Fibroblast of villous mesenchyme (primary cell): ENCODE data around the gene TTC13. TPM values are rescaled to one million over a fixed set of nuclear protein-coding genes. Genes with fewer than 3 reads are reported as not detected.
"Not testable (repeated sequence)": the region's sequence is repeated elsewhere in the genome, so short reads cannot be mapped to it uniquely, and the experiment has no call there.

Experiments
- DNase-seq: peaks from one replicate; pipeline ENCODE4 v3.0.0-alpha.2; 2010; ENCODE audit warnings: low read depth
- H3K4me3 ChIP-seq: 2 replicates; pipeline ENCODE4 v1.5.1; 2011; ENCODE audit warnings: low read depth, mild to moderate bottlenecking, low read length
- total RNA-seq: library from RNA; depleted of rRNA; stranded (reverse); fragments of >200 nt; gene quantifications from 2 replicates; pipeline ENCODE4 v1.2.3, GENCODE V29; 2012
- TF ChIP-seq, protein P1 (sequence below): IDR thresholded peaks from 2 replicates; pipeline ENCODE4 v1.5.1; 2012; ENCODE audit warnings: low read depth, mild to moderate bottlenecking, low read length; ENCODE audit not compliant: insufficient read depth

Gene TTC13
- total RNA-seq, 1 donor: 18.6 TPM

GRCh38 chr1:230987448-230987847 lies 8.8 kb upstream of the TTC13 start:
- no peak for DNase-seq
- TF ChIP-seq, protein P1, sequence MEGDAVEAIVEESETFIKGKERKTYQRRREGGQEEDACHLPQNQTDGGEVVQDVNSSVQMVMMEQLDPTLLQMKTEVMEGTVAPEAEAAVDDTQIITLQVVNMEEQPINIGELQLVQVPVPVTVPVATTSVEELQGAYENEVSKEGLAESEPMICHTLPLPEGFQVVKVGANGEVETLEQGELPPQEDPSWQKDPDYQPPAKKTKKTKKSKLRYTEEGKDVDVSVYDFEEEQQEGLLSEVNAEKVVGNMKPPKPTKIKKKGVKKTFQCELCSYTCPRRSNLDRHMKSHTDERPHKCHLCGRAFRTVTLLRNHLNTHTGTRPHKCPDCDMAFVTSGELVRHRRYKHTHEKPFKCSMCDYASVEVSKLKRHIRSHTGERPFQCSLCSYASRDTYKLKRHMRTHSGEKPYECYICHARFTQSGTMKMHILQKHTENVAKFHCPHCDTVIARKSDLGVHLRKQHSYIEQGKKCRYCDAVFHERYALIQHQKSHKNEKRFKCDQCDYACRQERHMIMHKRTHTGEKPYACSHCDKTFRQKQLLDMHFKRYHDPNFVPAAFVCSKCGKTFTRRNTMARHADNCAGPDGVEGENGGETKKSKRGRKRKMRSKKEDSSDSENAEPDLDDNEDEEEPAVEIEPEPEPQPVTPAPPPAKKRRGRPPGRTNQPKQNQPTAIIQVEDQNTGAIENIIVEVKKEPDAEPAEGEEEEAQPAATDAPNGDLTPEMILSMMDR: no peak
- no peak overlapping the region for H3K4me3 ChIP-seq

- H3K4me3 ChIP-seq: no peak overlapping the region
- TF ChIP-seq, protein P1: no peak
- peak; percentile 47 for DNase-seq
Measured at GRCh38 chr1:230986976-230987375, 8.3 kb upstream of the TTC13 start.

- H3K4me3 ChIP-seq: no peak overlapping the region
- TF ChIP-seq, protein P1: no peak
- DNase-seq: no peak
Measured at GRCh38 chr1:230985711-230986110, 7.0 kb upstream of the TTC13 start.

DNA sequence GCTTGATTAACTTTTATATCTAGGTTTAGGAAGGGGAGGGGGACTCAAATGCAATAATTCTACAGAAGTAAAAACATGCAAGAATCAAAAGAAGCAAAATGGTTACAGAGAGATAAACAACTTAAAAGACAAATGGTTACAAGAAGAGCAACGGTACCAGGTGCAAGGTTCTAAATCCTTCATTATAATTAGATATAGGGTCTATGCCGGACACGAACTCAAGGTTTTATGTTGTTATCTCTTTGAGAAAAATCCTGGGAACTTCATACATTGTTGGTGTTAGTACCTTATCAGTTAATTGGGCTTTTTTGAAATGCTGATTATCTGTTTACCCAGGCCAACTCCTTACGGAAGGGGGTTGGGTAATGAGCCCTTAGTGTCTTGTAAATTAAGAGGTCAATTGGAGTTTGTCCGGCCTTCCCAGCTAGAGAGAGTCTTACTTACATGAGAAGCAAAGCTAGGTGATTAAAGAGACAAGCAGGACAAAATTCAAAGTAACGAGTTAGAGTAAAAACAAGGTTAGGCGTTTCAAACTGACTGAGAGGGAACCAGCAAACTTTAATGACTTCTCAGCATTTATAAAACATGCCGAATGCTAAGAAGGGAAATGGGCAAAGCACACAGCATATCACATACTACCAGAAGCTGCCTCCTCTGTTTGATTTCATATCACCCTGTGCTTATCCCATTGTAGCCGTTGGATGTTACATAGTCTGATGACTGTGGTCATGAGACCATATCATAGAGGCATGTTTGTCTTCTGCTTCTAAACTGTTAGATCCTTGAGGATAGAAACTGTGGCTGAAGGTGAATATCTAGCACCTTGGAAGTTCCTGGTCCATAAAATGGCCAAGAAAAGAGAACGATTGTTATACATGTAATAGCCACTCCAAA lies 6.2 kb upstream of the TTC13 start:
- DNase-seq, H3K4me3 ChIP-seq: not testable (repeated sequence)

- TF ChIP-seq, protein P1: no peak
- DNase-seq: no peak
- H3K4me3 ChIP-seq: no peak overlapping the region
Measured at GRCh38 chr1:230983811-230984210, 5.2 kb upstream of the TTC13 start.

DNA sequence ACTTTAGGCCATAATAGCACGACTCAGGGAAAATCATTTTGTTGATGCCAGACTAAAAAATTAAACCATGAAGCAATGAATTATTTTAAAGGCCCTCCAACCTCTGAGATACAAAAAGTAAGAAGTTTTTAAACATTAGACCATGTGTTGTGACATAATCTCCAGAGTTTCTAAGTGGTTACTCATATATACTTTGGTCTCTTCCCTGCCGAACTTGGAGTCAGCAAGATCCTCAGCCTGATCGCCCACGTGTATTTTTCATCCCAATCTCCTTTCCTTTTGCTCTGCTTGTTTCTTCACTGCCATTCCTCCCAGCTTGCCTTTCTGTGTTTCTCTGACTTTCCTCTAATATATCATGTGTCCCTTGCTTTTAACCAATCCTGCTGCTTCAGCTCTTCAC lies 4.0 kb upstream of the TTC13 start:
- DNase-seq: peak; percentile 48
- TF ChIP-seq, protein P1: no peak
- no peak overlapping the region for H3K4me3 ChIP-seq

DNA sequence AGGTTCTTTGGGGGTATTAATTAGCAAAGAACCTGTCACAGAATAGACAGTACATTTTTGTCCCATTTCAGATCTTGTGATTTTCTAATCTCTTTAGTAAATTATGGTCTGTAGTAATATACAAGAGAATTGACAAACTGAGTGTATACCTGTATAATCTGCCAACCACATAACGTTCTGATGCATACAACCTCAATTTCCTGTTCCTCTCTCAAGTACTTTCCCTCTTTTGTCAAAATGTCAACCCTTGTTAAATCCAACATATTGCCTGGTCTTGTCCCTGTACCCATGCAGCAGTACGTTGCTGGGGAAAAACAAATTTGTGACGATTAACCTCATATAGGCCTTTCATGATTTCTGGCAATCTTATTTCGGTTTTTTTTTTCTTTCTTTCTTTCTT lies 1.3 kb upstream of the TTC13 start:
- no peak for DNase-seq
- TF ChIP-seq, protein P1: no peak
- H3K4me3 ChIP-seq: peak overlapping the region; percentile 94
